Liver (tissue), 9 donors: ENCODE data around the gene MYL7. TPM values are rescaled to one million over a fixed set of nuclear protein-coding genes. Genes with fewer than 3 reads are reported as not detected.

Experiments used
- DNase-seq: peaks from one replicate; pipeline ENCODE4 v3.0.0-alpha.2; 2017; ENCODE audit warnings: low spot score
- H3K27ac ChIP-seq, 2 donors: one replicate each; pipeline ENCODE4 v1.7.0; 2013; ENCODE audit warnings: inconsistent platforms in 2 of 2, low read length in 2 of 2, control low read depth in 1 of 2, low read depth in 1 of 2, mild to moderate bottlenecking in 1 of 2
- H3K27me3 ChIP-seq, 4 donors: one replicate each; pipeline versions ENCODE4 v1.6.1 to v1.7.0; 2013; ENCODE audit warnings: low read length in 3 of 4, inconsistent platforms in 1 of 4, mild to moderate bottlenecking in 1 of 4, moderate library complexity in 1 of 4; ENCODE audit not compliant: control insufficient read depth in 4 of 4, insufficient read depth in 4 of 4
- H3K36me3 ChIP-seq, 4 donors: one replicate each; pipeline versions ENCODE4 v1.6.1 to v1.7.0; 2013; ENCODE audit warnings: low read length in 3 of 4, mild to moderate bottlenecking in 3 of 4, low read depth in 1 of 4, moderate library complexity in 1 of 4; ENCODE audit not compliant: control insufficient read depth in 4 of 4, insufficient read depth in 3 of 4
- H3K4me1 ChIP-seq, 4 donors: one replicate each; pipeline versions ENCODE4 v1.6.1 to v1.7.0; 2013; ENCODE audit warnings: low read length in 3 of 4, mild to moderate bottlenecking in 3 of 4, moderate library complexity in 1 of 4; ENCODE audit not compliant: control insufficient read depth in 4 of 4, insufficient read depth in 4 of 4
- H3K4me3 ChIP-seq, 3 donors: one replicate each; pipeline versions ENCODE4 v1.6.1 to v1.7.0; 2013; ENCODE audit warnings: low read length in 3 of 3, control low read depth in 1 of 3, low read depth in 1 of 3, mild to moderate bottlenecking in 1 of 3
- H3K9ac ChIP-seq, 2 donors: one replicate each; pipeline ENCODE4 v1.7.0; 2013; ENCODE audit warnings: low read length in 2 of 2, mild to moderate bottlenecking in 2 of 2, moderate library complexity in 2 of 2, control low read depth in 1 of 2, low read depth in 1 of 2
- H3K9me3 ChIP-seq, 4 donors: one replicate each; pipeline versions ENCODE4 v1.6.1 to v1.7.0; 2013; ENCODE audit warnings: low read length in 3 of 4; ENCODE audit not compliant: control insufficient read depth in 4 of 4
- EGR1 ChIP-seq, 2 donors: IDR thresholded peaks; 2 replicates each; pipeline ENCODE4 v1.6.1; 2016 to 2018; ENCODE audit warnings: antibody characterized with exemption in 2 of 2, low read depth in 2 of 2
- FOXA1 ChIP-seq: IDR thresholded peaks from 2 replicates; pipeline ENCODE4 v1.6.1; 2016; ENCODE audit warnings: antibody characterized with exemption
- FOXA2 ChIP-seq: IDR thresholded peaks from 2 replicates; pipeline ENCODE4 v1.6.1; 2016; ENCODE audit warnings: antibody characterized with exemption
- GABPA ChIP-seq, 2 donors: IDR thresholded peaks in 1 of 2; conservative IDR thresholded peaks in 1 of 2; 2 replicates each; pipeline ENCODE4 v1.6.1; 2016; ENCODE audit warnings: antibody characterized with exemption in 2 of 2, mild to moderate bottlenecking in 1 of 2, moderate library complexity in 1 of 2
- HNF4A ChIP-seq, 2 donors: conservative IDR thresholded peaks; 2 replicates each; pipeline ENCODE4 v1.6.1; 2016; ENCODE audit warnings: antibody characterized with exemption in 2 of 2, mild to moderate bottlenecking in 2 of 2
- NR2F2 ChIP-seq: IDR thresholded peaks from 2 replicates; pipeline ENCODE4 v1.6.1; 2016; ENCODE audit warnings: antibody characterized with exemption
- RAD21 ChIP-seq, 2 donors: IDR thresholded peaks; 2 replicates each; pipeline ENCODE4 v1.6.1; 2016; ENCODE audit warnings: antibody characterized with exemption in 2 of 2, mild to moderate bottlenecking in 2 of 2
- RXRA ChIP-seq, 2 donors: IDR thresholded peaks; 2 replicates each; pipeline ENCODE4 v1.6.1; 2017 to 2018; ENCODE audit warnings: antibody characterized with exemption in 2 of 2, mild to moderate bottlenecking in 1 of 2
- SP1 ChIP-seq: IDR thresholded peaks from 2 replicates; pipeline ENCODE4 v1.6.1; 2018; ENCODE audit warnings: antibody characterized with exemption, mild to moderate bottlenecking
- YY1 ChIP-seq: IDR thresholded peaks from 2 replicates; pipeline ENCODE4 v1.6.1; 2016; ENCODE audit warnings: antibody characterized with exemption, mild to moderate bottlenecking
- WGBS: extraction: QIAGEN DNeasy Blood & Tissue Kit; methylation state at CpG from one replicate; pipeline ENCODE4 v1.1.7; 2013; 5-methylcytosine and 5-hydroxymethylcytosine counted together
- polyA plus RNA-seq, 2 donors: library from polyadenylated mRNA; stranded (reverse) in 1 of 2; unstranded in 1 of 2; fragments of 200-250 nt in 1 of 2; fragments of >200 nt in 1 of 2; fragmentation: Nextera tagmentation in 1 of 2; extraction: Ambion mirVana in 1 of 2; gene quantifications; one replicate each; pipeline versions ENCODE4 v1.2.1 to v1.2.3, GENCODE V29; 2013 to 2015
- total RNA-seq, 2 donors: library from RNA; depleted of rRNA; stranded (reverse); fragments of >200 nt; gene quantifications; one replicate each; pipeline ENCODE4 v1.2.3, GENCODE V29; 2014
- TF ChIP-seq, protein P1 (sequence below): IDR thresholded peaks from 2 replicates; pipeline ENCODE4 v1.6.1; 2016; ENCODE audit warnings: antibody characterized with exemption
- TF ChIP-seq, protein P2 (sequence below): IDR thresholded peaks from 2 replicates; pipeline ENCODE4 v1.6.1; 2016; ENCODE audit warnings: antibody characterized with exemption
- TF ChIP-seq, protein P3 (sequence below): fragments of 150-350 bp; IDR thresholded peaks from 2 replicates; pipeline ENCODE4 v1.5.1; 2017; ENCODE audit warnings: improper control_type of control experiment, low read depth, low read length; ENCODE audit not compliant: missing input control
- TF ChIP-seq, protein P4 (sequence below): IDR thresholded peaks from 2 replicates; pipeline ENCODE4 v1.6.1; 2016; ENCODE audit warnings: antibody characterized with exemption
- TF ChIP-seq, protein P5 (sequence below): IDR thresholded peaks from 2 replicates; pipeline ENCODE4 v1.6.1; 2016; ENCODE audit warnings: antibody characterized with exemption, mild to moderate bottlenecking
- donor health status: healthy.
- donor health status: healthy.
- donor health status: healthy.
- donor health status: healthy.
- donor health status: healthy.

The MYL7 gene
- total and polyA plus RNA-seq, 4 donors: not detected

DNA sequence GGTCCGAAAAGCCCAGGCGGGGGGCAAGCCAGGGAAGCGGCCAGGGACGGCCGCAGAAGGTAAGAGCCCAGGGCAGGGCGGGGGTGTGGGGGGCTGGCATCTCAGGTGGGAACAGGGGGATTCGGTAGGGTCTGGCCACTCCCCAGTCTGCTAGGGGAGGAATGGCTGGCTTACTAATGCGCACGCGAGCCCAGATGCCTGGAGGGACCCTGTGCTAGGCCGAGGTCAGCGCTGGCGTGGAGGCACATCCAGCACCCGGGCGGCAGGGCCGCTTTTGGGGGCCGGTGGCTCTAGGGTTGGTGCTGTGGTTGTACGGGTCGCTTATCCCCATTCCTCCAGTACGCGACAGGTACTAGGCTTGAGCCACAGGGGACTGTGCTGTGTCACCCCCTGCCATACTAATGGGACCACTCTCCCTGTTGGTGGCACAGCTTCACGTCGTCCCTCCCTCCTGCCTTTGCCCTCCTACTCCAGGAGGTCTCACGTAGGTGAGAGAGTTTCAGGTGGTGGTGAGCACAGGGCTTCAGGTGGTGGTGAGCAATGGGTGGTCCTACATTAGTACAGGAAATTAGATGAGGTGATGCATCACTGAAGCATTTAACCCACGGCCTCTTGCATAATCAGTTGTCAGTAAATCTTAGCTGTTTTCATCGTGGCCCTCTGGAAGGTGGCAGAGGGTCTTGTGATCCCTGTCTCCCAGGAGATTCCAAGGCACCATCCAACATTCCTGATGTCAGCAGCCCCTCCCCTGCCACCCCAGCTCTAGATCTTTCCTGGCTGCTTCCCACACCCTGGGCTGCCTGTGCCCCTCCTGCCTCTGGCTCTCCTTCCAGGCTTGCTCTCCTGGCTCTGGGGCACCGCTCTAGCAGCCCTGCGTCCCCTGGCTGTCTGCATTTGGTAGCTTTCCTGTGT is 36.0 kb downstream of the MYL7 start:
- Histone ChIP-seq H3K27ac (peak overlapping the region in 1 of 2 donors; percentile 54), H3K9ac (no peak overlapping the region), H3K36me3 (no peaks in the 10 kb centered on the region), H3K4me3 (peak overlapping the region in 1 of 3 donors; percentile 38), H3K4me1 (peaks cover 0 to 7% (median 0%) of the 10 kb centered on the region in 4 donors), H3K9me3 (no peaks in the 10 kb centered on the region), H3K27me3 (no peaks in the 10 kb centered on the region)
- no peak for DNase-seq
- TF ChIP-seq, protein P1, sequence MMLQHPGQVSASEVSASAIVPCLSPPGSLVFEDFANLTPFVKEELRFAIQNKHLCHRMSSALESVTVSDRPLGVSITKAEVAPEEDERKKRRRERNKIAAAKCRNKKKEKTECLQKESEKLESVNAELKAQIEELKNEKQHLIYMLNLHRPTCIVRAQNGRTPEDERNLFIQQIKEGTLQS: no peak
- no peak for TF ChIP-seq YY1
- TF ChIP-seq EGR1 (IDR thresholded peaks at IDR 0.05; ENCODE audit: low read depth in 2 of 2): no peak
- no peak for TF ChIP-seq RXRA (IDR thresholded peaks at IDR 0.05)
- no peak for TF ChIP-seq RAD21 (IDR thresholded peaks at IDR 0.05)
- TF ChIP-seq GABPA (IDR thresholded peaks at IDR 0.05 in 1 of 2, conservative IDR thresholded peaks at IDR 0.05 in 1 of 2): no peak
- TF ChIP-seq FOXA1: no peak
- no peak for TF ChIP-seq FOXA2
- TF ChIP-seq, protein P2, sequence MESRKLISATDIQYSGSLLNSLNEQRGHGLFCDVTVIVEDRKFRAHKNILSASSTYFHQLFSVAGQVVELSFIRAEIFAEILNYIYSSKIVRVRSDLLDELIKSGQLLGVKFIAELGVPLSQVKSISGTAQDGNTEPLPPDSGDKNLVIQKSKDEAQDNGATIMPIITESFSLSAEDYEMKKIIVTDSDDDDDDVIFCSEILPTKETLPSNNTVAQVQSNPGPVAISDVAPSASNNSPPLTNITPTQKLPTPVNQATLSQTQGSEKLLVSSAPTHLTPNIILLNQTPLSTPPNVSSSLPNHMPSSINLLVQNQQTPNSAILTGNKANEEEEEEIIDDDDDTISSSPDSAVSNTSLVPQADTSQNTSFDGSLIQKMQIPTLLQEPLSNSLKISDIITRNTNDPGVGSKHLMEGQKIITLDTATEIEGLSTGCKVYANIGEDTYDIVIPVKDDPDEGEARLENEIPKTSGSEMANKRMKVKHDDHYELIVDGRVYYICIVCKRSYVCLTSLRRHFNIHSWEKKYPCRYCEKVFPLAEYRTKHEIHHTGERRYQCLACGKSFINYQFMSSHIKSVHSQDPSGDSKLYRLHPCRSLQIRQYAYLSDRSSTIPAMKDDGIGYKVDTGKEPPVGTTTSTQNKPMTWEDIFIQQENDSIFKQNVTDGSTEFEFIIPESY: no peak
- TF ChIP-seq, protein P3, sequence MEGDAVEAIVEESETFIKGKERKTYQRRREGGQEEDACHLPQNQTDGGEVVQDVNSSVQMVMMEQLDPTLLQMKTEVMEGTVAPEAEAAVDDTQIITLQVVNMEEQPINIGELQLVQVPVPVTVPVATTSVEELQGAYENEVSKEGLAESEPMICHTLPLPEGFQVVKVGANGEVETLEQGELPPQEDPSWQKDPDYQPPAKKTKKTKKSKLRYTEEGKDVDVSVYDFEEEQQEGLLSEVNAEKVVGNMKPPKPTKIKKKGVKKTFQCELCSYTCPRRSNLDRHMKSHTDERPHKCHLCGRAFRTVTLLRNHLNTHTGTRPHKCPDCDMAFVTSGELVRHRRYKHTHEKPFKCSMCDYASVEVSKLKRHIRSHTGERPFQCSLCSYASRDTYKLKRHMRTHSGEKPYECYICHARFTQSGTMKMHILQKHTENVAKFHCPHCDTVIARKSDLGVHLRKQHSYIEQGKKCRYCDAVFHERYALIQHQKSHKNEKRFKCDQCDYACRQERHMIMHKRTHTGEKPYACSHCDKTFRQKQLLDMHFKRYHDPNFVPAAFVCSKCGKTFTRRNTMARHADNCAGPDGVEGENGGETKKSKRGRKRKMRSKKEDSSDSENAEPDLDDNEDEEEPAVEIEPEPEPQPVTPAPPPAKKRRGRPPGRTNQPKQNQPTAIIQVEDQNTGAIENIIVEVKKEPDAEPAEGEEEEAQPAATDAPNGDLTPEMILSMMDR: no peak
- no peak for TF ChIP-seq HNF4A (conservative IDR thresholded peaks at IDR 0.05)
- no peak for TF ChIP-seq NR2F2
- TF ChIP-seq, protein P4, sequence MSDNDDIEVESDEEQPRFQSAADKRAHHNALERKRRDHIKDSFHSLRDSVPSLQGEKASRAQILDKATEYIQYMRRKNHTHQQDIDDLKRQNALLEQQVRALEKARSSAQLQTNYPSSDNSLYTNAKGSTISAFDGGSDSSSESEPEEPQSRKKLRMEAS: no peak
- TF ChIP-seq, protein P5, sequence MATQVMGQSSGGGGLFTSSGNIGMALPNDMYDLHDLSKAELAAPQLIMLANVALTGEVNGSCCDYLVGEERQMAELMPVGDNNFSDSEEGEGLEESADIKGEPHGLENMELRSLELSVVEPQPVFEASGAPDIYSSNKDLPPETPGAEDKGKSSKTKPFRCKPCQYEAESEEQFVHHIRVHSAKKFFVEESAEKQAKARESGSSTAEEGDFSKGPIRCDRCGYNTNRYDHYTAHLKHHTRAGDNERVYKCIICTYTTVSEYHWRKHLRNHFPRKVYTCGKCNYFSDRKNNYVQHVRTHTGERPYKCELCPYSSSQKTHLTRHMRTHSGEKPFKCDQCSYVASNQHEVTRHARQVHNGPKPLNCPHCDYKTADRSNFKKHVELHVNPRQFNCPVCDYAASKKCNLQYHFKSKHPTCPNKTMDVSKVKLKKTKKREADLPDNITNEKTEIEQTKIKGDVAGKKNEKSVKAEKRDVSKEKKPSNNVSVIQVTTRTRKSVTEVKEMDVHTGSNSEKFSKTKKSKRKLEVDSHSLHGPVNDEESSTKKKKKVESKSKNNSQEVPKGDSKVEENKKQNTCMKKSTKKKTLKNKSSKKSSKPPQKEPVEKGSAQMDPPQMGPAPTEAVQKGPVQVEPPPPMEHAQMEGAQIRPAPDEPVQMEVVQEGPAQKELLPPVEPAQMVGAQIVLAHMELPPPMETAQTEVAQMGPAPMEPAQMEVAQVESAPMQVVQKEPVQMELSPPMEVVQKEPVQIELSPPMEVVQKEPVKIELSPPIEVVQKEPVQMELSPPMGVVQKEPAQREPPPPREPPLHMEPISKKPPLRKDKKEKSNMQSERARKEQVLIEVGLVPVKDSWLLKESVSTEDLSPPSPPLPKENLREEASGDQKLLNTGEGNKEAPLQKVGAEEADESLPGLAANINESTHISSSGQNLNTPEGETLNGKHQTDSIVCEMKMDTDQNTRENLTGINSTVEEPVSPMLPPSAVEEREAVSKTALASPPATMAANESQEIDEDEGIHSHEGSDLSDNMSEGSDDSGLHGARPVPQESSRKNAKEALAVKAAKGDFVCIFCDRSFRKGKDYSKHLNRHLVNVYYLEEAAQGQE: no peak
- no peak for TF ChIP-seq SP1
- WGBS: 56% methylated on average over 28 of the region's 28 CpGs
